ES-I3 (cell line): ENCODE measurements around the gene DDX25.
"Not testable (repeated sequence)": the region's sequence is repeated elsewhere in the genome, so short reads cannot be mapped to it uniquely, and the experiment has no call there.

Experiments
- H3K36me3 ChIP-seq: 2 replicates; pipeline ENCODE4 v1.6.1; 2013; ENCODE audit warnings: mild to moderate bottlenecking, low read length, control low read depth, moderate library complexity; ENCODE audit not compliant: insufficient read depth
- H3K4me1 ChIP-seq: 2 replicates; pipeline ENCODE4 v1.6.1; 2013; ENCODE audit warnings: mild to moderate bottlenecking, control low read depth, low read length; ENCODE audit not compliant: insufficient read depth
- H3K9ac ChIP-seq: 2 replicates; pipeline ENCODE4 v1.6.1; 2013; ENCODE audit warnings: low read depth, mild to moderate bottlenecking, low read length, moderate library complexity
- H3K9me3 ChIP-seq: 2 replicates; pipeline ENCODE4 v1.6.1; 2013; ENCODE audit warnings: mild to moderate bottlenecking, low read length, moderate library complexity; ENCODE audit not compliant: control insufficient read depth, insufficient read depth

Gene DDX25

GRCh38 chr11:125890447-125891100 lies 13.7 kb upstream of the DDX25 start:
- Histone ChIP-seq H3K9me3 (peaks cover 5% of the 10 kb centered on the region; the same call in 1 of the 2 replicates), H3K36me3 (peaks cover 12% of the 10 kb centered on the region), H3K4me1 (no peaks in the 10 kb centered on the region), H3K9ac (no peak overlapping the region)

GRCh38 chr11:125892071-125892470 lies 12.2 kb upstream of the DDX25 start:
- Histone ChIP-seq H3K9me3 (no peaks in the 10 kb centered on the region), H3K4me1 (no peaks in the 10 kb centered on the region), H3K36me3 (peaks cover 12% of the 10 kb centered on the region), H3K9ac (no peak overlapping the region)

GRCh38 chr11:125892994-125893393 lies 11.3 kb upstream of the DDX25 start:
- Histone ChIP-seq H3K9ac (no peak overlapping the region), H3K4me1 (no peaks in the 10 kb centered on the region), H3K9me3 (no peaks in the 10 kb centered on the region), H3K36me3 (peaks cover 12% of the 10 kb centered on the region)

- no peak overlapping the region for H3K9ac ChIP-seq
Measured at GRCh38 chr11:125901872-125902271, 2.4 kb upstream of the DDX25 start.

GRCh38 chr11:125902277-125902926 lies 1.9 kb upstream of the DDX25 start:
- peaks cover 14% of the 10 kb centered on the region for H3K36me3 ChIP-seq
- peak overlapping the region; percentile 59 for H3K9ac ChIP-seq
- H3K9me3 ChIP-seq, result no peaks in the 10 kb centered on the region
- H3K4me1 ChIP-seq, result no peaks in the 10 kb centered on the region

More at GRCh38 chr11:125901872-125902271, 2.4 kb upstream of the DDX25 start:
- H3K36me3 ChIP-seq, result peaks cover 12% of the 10 kb centered on the region
- no peaks in the 10 kb centered on the region for H3K9me3 ChIP-seq
- H3K4me1 ChIP-seq, result no peaks in the 10 kb centered on the region

- no peaks in the 10 kb centered on the region for H3K4me1 ChIP-seq
- H3K36me3 ChIP-seq, result peaks cover 14% of the 10 kb centered on the region
- H3K9me3 ChIP-seq, result no peaks in the 10 kb centered on the region
- peak within 1 kb of the TSS; percentile 59 for H3K9ac ChIP-seq
Measured at GRCh38 chr11:125902927-125903710, 1.2 kb upstream of the DDX25 start, which contains the start of gene PUS3. TSS of gene PUS3 (minus strand) at chr11:125903206. CDS start at chr11:125896284, 6,922 bp downstream.

GRCh38 chr11:125904678-125905077 lies 370 bp downstream of the DDX25 start:
- H3K9ac ChIP-seq, result peak overlapping the region; percentile 43
- no peaks in the 10 kb centered on the region for H3K9me3 ChIP-seq
- H3K36me3 ChIP-seq, result peaks cover 10% of the 10 kb centered on the region
- no peaks in the 10 kb centered on the region for H3K4me1 ChIP-seq

- Histone ChIP-seq H3K9me3 (no peaks in the 10 kb centered on the region), H3K4me1 (no peaks in the 10 kb centered on the region), H3K9ac (no peak overlapping the region), H3K36me3 (peaks cover 13% of the 10 kb centered on the region; the same call in 1 of the 2 replicates)
Measured at GRCh38 chr11:125910226-125910849, 6.0 kb downstream of the DDX25 start.

GRCh38 chr11:125914601-125915000 lies 10.3 kb downstream of the DDX25 start:
- not testable (repeated sequence) for H3K9ac ChIP-seq, H3K9me3 ChIP-seq, H3K36me3 ChIP-seq, H3K4me1 ChIP-seq

- no peaks in the 10 kb centered on the region for H3K4me1 ChIP-seq
- no peaks in the 10 kb centered on the region; the same call in 1 of the 2 replicates for H3K36me3 ChIP-seq
- no peak overlapping the region for H3K9ac ChIP-seq
- no peaks in the 10 kb centered on the region for H3K9me3 ChIP-seq
Measured at GRCh38 chr11:125916683-125917347, 12.5 kb downstream of the DDX25 start.

GRCh38 chr11:125918140-125918840 lies 14.0 kb downstream of the DDX25 start:
- Histone ChIP-seq H3K9ac (no peak overlapping the region), H3K4me1 (no peaks in the 10 kb centered on the region), H3K9me3 (no peaks in the 10 kb centered on the region), H3K36me3 (no peaks in the 10 kb centered on the region; the same call in 1 of the 2 replicates)

GRCh38 chr11:125921042-125921441 lies 16.7 kb downstream of the DDX25 start:
- no peaks in the 10 kb centered on the region for H3K4me1 ChIP-seq
- no peak overlapping the region for H3K9ac ChIP-seq
- H3K36me3 ChIP-seq, result no peaks in the 10 kb centered on the region; the same call in 1 of the 2 replicates
- no peaks in the 10 kb centered on the region for H3K9me3 ChIP-seq

- no peaks in the 10 kb centered on the region for H3K4me1 ChIP-seq
- H3K36me3 ChIP-seq, result no peaks in the 10 kb centered on the region; the same call in 1 of the 2 replicates
- H3K9me3 ChIP-seq, result no peaks in the 10 kb centered on the region
Measured at GRCh38 chr11:125922156-125922555, 17.8 kb downstream of the DDX25 start.

More at GRCh38 chr11:125922156-125922555, 17.8 kb downstream of the DDX25 start:
- no peak overlapping the region for H3K9ac ChIP-seq
